HepG2 (cell line): ENCODE results near the gene APOC3. TPM values are rescaled to one million over a fixed set of nuclear protein-coding genes. Genes with fewer than 3 reads are reported as not detected.

Experiments
- FOXA3 ChIP-seq: IDR thresholded peaks from 2 replicates; pipeline ENCODE4 v1.6.1; 2016; ENCODE audit warnings: missing genetic modification reagents, missing compliant biosample characterization
- NR2F6 ChIP-seq, 2 experiments: IDR thresholded peaks; 2 replicates each; pipeline ENCODE4 v1.6.1; 2016; ENCODE audit warnings: antibody characterized with exemption in 1 of 2, mild to moderate bottlenecking in 1 of 2
- RFX1 ChIP-seq: fragments of 450-650 bp; IDR thresholded peaks from 2 replicates; pipeline ENCODE4 v1.6.1; 2017
- RFX5 ChIP-seq: IDR thresholded peaks from 2 replicates; pipeline ENCODE4 v1.6.1; 2011; ENCODE audit warnings: low read depth, low read length, improper control_type of control experiment
- RORA ChIP-seq: sonication (generic); formaldehyde crosslinking; IDR thresholded peaks from 2 replicates; pipeline ENCODE4 v1.5.0; 2020; ENCODE audit warnings: mild to moderate bottlenecking, missing genetic modification reagents, moderate library complexity
- SIN3A ChIP-seq: IDR thresholded peaks from 2 replicates; pipeline ENCODE4 v1.6.1; 2011; ENCODE audit warnings: low read depth, mild to moderate bottlenecking, control low read depth, low read length, borderline replicate concordance
- SIX4 ChIP-seq: sonication (generic); formaldehyde crosslinking; IDR thresholded peaks from 2 replicates; pipeline ENCODE4 v1.4.0; 2020; ENCODE audit warnings: missing genetic modification reagents
- SP140L ChIP-seq: sonication (generic); formaldehyde crosslinking; IDR thresholded peaks from 2 replicates; pipeline ENCODE4 v1.4.0; 2020; ENCODE audit warnings: missing genetic modification reagents, borderline replicate concordance
- SPEN ChIP-seq: sonication (generic); formaldehyde crosslinking; IDR thresholded peaks from 2 replicates; pipeline ENCODE4 v1.5.1; 2020; ENCODE audit warnings: low read depth, mild to moderate bottlenecking, missing genetic modification reagents
- ZFP62 ChIP-seq: sonication (generic); formaldehyde crosslinking; IDR thresholded peaks from 2 replicates; pipeline ENCODE4 v1.4.0; 2020; ENCODE audit warnings: missing genetic modification reagents
- ZMAT3 ChIP-seq: sonication (generic); formaldehyde crosslinking; conservative IDR thresholded peaks from 2 replicates; pipeline ENCODE4 v1.7.0; 2021; ENCODE audit warnings: missing genetic modification reagents
- ZNF101 ChIP-seq: sonication (generic); formaldehyde crosslinking; IDR thresholded peaks from 2 replicates; pipeline ENCODE4 v1.4.0; 2020; ENCODE audit warnings: mild to moderate bottlenecking, low read depth, missing genetic modification reagents, borderline replicate concordance
- ZNF124 ChIP-seq: sonication (generic); formaldehyde crosslinking; IDR thresholded peaks from 2 replicates; pipeline ENCODE4 v1.4.0; 2020; ENCODE audit warnings: missing genetic modification reagents
- ZNF230 ChIP-seq: sonication (generic); formaldehyde crosslinking; IDR thresholded peaks from 2 replicates; pipeline ENCODE4 v1.4.0; 2020; ENCODE audit warnings: mild to moderate bottlenecking, missing genetic modification reagents
- ZNF296 ChIP-seq: sonication (generic); formaldehyde crosslinking; conservative IDR thresholded peaks from 2 replicates; pipeline ENCODE4 v1.5.0; 2020; ENCODE audit warnings: mild to moderate bottlenecking, missing genetic modification reagents
- ZNF468 ChIP-seq: sonication (generic); formaldehyde crosslinking; IDR thresholded peaks from 2 replicates; pipeline ENCODE4 v1.8.0; 2022; ENCODE audit warnings: mild to moderate bottlenecking, moderate library complexity, missing genetic modification reagents
- ZSCAN12 ChIP-seq: sonication (generic); formaldehyde crosslinking; IDR thresholded peaks from 2 replicates; pipeline ENCODE4 v1.9.0; 2021; ENCODE audit warnings: mild to moderate bottlenecking, missing genetic modification reagents
- polyA plus RNA-seq, 8 experiments: library from polyadenylated mRNA; depleted of rRNA in 3 of 8; stranded (reverse) in 7 of 8; unstranded in 1 of 8; fragments of >200 nt; fragmentation: Illumina TruSeq in 4 of 8; extraction: Trizol in 4 of 8; gene quantifications; 2 replicates each; pipeline versions ENCODE4 v1.2.1 to v1.2.3, GENCODE V29; 2011 to 2016; ENCODE audit warnings: low read depth in 4 of 8, missing spikeins in 1 of 8, mixed read lengths in 1 of 8; ENCODE audit not compliant: insufficient read depth in 1 of 8
- total RNA-seq, 5 experiments: library from RNA; depleted of rRNA; stranded (reverse); fragments of >200 nt; fragmentation: Illumina TruSeq; extraction: Trizol; gene quantifications; 2 replicates each; pipeline ENCODE4 v1.2.3, GENCODE V29; 2016; ENCODE audit warnings: low read depth in 1 of 5
- TF ChIP-seq, protein P1 (sequence below), 2 experiments: fragments of 450-650 bp in 1 of 2; sonication (generic) in 1 of 2; formaldehyde crosslinking; IDR thresholded peaks; 2 replicates each; pipeline versions ENCODE4 v1.5.0 to v1.8.0; 2020 to 2022; ENCODE audit warnings: mild to moderate bottlenecking in 1 of 2, missing genetic modification reagents in 1 of 2
- TF ChIP-seq, protein P2 (sequence below): sonication (generic); formaldehyde crosslinking; IDR thresholded peaks from 2 replicates; pipeline ENCODE4 v1.4.0; 2020; ENCODE audit warnings: missing genetic modification reagents
- TF ChIP-seq, protein P3 (sequence below): sonication (generic); formaldehyde crosslinking; IDR thresholded peaks from 2 replicates; pipeline ENCODE4 v1.5.1; 2020; ENCODE audit warnings: missing genetic modification reagents, mild to moderate bottlenecking, borderline replicate concordance

Gene APOC3
- total and polyA plus RNA-seq, 2 of the 13 experiments (the other 11 are each of a cell fraction or from before 2014, with no cell fraction given) = 314 to 687 TPM

DNA sequence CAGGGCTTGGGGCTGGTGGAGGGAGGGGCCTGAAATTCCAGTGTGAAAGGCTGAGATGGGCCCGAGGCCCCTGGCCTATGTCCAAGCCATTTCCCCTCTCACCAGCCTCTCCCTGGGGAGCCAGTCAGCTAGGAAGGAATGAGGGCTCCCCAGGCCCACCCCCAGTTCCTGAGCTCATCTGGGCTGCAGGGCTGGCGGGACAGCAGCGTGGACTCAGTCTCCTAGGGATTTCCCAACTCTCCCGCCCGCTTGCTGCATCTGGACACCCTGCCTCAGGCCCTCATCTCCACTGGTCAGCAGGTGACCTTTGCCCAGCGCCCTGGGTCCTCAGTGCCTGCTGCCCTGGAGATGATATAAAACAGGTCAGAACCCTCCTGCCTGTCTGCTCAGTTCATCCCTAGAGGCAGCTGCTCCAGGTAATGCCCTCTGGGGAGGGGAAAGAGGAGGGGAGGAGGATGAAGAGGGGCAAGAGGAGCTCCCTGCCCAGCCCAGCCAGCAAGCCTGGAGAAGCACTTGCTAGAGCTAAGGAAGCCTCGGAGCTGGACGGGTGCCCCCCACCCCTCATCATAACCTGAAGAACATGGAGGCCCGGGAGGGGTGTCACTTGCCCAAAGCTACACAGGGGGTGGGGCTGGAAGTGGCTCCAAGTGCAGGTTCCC is at the start of gene APOC3 (continued):
- TF ChIP-seq SPEN (CRISPR knock-in tag) = peak; percentile 62; the same call in 1 of the 2 replicates
- TF ChIP-seq RFX1 = no peak
- no peak for TF ChIP-seq RORA (CRISPR knock-in tag)
- TF ChIP-seq ZNF468 (CRISPR knock-in tag) = no peak
- no peak for TF ChIP-seq SP140L (CRISPR knock-in tag)
- TF ChIP-seq RFX5 = no peak
- no peak for TF ChIP-seq ZFP62 (CRISPR knock-in tag)
- TF ChIP-seq, protein P1, sequence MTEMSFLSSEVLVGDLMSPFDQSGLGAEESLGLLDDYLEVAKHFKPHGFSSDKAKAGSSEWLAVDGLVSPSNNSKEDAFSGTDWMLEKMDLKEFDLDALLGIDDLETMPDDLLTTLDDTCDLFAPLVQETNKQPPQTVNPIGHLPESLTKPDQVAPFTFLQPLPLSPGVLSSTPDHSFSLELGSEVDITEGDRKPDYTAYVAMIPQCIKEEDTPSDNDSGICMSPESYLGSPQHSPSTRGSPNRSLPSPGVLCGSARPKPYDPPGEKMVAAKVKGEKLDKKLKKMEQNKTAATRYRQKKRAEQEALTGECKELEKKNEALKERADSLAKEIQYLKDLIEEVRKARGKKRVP (CRISPR knock-in tag; IDR thresholded peaks at IDR 0.05) = peak in 1 of 2 experiments; percentile 95; a peak in 2 of 4 replicates
- peak; percentile 64 for TF ChIP-seq FOXA3 (CRISPR knock-in tag)
- no peak for TF ChIP-seq ZSCAN12
- TF ChIP-seq NR2F6 (IDR thresholded peaks at IDR 0.05) = peak; percentile 86
- TF ChIP-seq NR2F6 (CRISPR knock-in tag; IDR thresholded peaks at IDR 0.05) = peak; percentile 92
- no peak for TF ChIP-seq ZNF124 (CRISPR knock-in tag)
- no peak; the same call in 1 of the 2 replicates for TF ChIP-seq ZMAT3 (CRISPR knock-in tag)
- TF ChIP-seq, protein P2, sequence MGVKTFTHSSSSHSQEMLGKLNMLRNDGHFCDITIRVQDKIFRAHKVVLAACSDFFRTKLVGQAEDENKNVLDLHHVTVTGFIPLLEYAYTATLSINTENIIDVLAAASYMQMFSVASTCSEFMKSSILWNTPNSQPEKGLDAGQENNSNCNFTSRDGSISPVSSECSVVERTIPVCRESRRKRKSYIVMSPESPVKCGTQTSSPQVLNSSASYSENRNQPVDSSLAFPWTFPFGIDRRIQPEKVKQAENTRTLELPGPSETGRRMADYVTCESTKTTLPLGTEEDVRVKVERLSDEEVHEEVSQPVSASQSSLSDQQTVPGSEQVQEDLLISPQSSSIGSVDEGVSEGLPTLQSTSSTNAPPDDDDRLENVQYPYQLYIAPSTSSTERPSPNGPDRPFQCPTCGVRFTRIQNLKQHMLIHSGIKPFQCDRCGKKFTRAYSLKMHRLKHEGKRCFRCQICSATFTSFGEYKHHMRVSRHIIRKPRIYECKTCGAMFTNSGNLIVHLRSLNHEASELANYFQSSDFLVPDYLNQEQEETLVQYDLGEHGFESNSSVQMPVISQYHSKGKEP (CRISPR knock-in tag) = no peak
- TF ChIP-seq, protein P3, sequence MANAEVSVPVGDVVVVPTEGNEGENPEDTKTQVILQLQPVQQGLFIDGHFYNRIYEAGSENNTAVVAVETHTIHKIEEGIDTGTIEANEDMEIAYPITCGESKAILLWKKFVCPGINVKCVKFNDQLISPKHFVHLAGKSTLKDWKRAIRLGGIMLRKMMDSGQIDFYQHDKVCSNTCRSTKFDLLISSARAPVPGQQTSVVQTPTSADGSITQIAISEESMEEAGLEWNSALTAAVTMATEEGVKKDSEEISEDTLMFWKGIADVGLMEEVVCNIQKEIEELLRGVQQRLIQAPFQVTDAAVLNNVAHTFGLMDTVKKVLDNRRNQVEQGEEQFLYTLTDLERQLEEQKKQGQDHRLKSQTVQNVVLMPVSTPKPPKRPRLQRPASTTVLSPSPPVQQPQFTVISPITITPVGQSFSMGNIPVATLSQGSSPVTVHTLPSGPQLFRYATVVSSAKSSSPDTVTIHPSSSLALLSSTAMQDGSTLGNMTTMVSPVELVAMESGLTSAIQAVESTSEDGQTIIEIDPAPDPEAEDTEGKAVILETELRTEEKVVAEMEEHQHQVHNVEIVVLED (CRISPR knock-in tag) = no peak
- peak; percentile 85; the same call in 1 of the 2 replicates for TF ChIP-seq ZNF101
- TF ChIP-seq ZNF230 (CRISPR knock-in tag) = peak; percentile 74
- TF ChIP-seq SIN3A = peak; percentile 42; the same call in 1 of the 2 replicates
- TF ChIP-seq SIX4 = no peak
- peak; percentile 99 for TF ChIP-seq ZNF296 (CRISPR knock-in tag)
